GM18951 (cell line): Measurements from ENCODE around the gene EIF3B.

Experiments used
- POLR2A ChIP-seq: IDR thresholded peaks from 4 replicates; pipeline ENCODE4 v1.6.1; 2011; ENCODE audit warnings: mild to moderate bottlenecking; ENCODE audit not compliant: insufficient read length, insufficient read depth; ENCODE audit errors: extremely low read depth
- in situ Hi-C: fragments of 300-500 bp; cut with MboI; formaldehyde crosslinking; loops from one replicate; pipeline ENCODE4 v1.12.0; 2022; ENCODE audit warnings: low sequenced_read_pairs, mixed read lengths, inconsistent platforms; ENCODE audit not compliant: unreplicated experiment

EIF3B gene

DNA sequence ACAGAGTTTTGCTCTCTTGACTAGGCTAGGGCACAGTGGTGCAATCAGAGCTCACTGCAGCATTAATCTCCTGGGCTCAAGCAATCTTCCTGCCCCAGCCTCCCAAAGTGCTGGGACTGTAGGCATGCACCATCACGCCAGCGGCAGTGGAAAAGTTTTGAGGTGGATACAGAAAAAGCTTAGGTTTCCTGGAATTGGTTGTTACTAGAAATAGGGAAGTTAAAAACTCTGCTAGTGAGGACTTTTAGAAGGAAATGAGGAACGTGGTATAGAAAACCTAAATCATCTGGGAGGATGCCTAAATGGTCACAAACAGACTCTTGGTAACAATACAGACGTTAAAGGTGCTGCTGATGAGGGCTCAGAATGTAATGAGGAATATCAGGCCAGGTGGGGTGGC, 29.5 kb upstream of the EIF3B start:
- no peak for TF ChIP-seq POLR2A
- in situ Hi-C loops: loop anchor here (25.0 kb wide), 1 partner anchor 263 kb away; no protein-coding TSS in a partner anchor

DNA sequence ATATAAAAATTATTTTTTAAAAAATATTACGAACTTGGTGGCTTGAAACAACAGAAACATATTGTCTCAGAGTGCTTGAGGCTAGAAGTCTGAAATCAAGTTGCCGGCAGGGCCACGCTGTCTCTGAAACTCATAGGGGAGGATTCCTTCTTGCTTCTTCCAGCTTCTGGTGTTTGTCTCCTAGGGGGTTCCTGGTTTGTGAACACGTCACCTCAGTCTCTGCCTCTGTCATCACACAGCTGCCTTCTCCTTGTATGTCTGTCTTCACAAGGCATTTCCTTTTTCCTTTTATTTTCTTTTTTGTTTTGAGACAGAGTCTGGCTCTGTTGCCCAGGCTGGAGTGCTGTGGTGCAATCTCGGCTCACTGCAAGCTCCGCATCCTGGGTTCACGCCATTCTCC, 27.7 kb upstream of the EIF3B start:
- no peak for TF ChIP-seq POLR2A
- in situ Hi-C loops: loop anchor here (25.0 kb wide), 1 partner anchor 265 kb away; no protein-coding TSS in a partner anchor

DNA sequence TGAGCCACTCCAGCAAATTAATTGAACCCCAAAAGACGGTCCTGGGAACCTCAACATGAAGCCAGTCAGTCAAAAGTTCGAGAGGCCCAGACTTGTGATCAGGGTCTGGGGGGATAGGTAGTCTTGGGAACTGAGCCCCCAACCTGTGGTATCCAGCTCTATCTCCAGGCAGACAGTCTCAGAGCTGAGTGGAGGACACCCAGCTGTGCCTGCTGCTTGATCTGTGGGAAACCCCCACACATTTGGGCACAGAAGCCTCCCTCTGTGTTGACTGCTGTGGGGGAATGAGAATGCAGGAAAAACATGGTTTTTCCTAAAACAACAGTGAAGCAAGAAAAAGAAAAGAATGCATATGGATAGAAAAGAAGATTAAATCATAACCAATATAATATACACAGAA, 24.1 kb upstream of the EIF3B start:
- TF ChIP-seq POLR2A: no peak
- in situ Hi-C loops: loop anchor here (25.0 kb wide), 1 partner anchor 268 kb away; no protein-coding TSS in a partner anchor

DNA sequence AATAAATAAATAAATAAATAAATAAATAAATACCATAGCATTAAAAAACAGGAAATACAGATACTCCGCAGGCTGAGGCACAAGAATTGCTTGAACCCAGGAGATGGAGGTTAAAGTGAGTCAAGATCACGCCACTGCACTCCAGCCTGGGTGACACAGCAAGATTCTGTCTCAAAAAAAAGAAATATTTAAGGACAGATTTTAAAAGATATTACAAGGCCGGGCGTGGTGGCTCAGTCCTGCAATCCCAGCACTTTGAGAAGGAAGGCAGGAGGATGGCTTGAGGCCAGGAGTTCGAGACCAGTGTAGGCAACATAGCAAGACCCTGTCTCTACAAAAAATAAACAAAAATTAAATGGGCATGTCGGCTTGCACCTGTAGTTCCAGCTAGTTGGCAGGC, 22.9 kb upstream of the EIF3B start:
- TF ChIP-seq POLR2A: no peak
- in situ Hi-C loops: loop anchor here (25.0 kb wide), 1 partner anchor 269 kb away; no protein-coding TSS in a partner anchor

DNA sequence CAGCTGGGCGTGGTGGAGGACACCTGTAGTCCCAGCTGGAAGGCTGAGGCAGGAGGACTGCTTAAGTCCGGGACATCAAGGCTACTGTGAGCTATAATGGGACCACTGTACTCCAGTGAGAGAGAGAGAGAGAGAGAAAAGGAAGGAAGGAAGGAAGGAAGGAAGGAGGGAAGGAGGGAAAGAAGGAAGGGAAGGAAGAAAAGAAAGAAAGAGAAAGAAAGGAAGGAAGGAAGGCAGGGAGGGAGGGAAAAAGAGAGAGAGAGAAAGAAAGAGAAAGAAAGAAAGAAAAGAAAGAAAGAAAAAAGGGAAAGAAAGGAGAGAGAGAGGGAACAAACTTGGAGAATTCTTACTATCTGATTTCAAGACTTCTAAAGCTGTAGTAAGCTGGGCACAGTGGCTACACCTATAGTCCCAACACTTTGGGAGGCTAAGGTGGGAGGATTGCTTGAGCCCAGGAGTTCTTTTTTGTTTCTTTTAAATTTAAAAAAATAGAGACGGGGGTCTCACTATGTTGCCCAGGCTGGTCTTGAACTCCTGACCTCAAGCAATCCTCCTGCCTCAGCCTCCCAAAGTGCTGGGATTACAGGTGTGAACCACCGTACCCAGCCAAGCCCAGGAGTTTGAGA, 21.9 kb upstream of the EIF3B start:
- in situ Hi-C loops: loop anchor here (25.0 kb wide), 1 partner anchor 270 kb away; no protein-coding TSS in a partner anchor

DNA sequence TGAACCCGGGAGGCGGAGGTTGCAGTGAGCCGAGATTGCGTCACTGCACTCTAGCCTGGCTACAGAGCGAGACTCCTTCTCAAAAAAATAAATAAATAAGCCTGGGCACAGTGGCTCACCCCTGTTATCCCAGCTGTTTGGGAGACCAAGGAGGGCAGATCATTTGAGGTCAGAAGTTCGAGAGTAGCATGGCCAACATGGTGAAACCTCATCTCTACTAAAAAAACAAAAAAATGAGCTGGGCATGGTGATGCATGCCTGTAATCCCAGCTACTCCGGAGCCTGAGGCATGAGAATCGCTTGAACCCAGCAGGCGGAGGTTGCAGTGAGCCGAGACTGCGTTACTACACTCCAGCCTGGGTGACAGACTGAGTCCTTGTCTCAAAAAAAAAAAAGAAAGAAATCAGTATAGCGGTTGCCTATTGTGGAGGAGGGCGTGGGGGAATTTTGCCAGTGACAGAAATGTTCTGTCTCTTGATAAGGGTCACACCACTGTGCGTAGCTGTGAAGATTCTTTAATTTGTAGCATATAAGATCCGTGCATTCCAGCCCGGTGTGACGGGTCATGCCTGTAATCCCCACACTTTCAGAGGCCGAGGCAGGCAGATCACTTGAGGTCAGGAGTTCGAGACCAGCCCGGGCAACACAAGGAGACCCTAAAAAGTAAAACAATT, 17.9 kb upstream of the EIF3B start:
- in situ Hi-C loops: loop anchor here (25.0 kb wide), 1 partner anchor 274 kb away; no protein-coding TSS in a partner anchor
- TF ChIP-seq POLR2A: no peak

DNA sequence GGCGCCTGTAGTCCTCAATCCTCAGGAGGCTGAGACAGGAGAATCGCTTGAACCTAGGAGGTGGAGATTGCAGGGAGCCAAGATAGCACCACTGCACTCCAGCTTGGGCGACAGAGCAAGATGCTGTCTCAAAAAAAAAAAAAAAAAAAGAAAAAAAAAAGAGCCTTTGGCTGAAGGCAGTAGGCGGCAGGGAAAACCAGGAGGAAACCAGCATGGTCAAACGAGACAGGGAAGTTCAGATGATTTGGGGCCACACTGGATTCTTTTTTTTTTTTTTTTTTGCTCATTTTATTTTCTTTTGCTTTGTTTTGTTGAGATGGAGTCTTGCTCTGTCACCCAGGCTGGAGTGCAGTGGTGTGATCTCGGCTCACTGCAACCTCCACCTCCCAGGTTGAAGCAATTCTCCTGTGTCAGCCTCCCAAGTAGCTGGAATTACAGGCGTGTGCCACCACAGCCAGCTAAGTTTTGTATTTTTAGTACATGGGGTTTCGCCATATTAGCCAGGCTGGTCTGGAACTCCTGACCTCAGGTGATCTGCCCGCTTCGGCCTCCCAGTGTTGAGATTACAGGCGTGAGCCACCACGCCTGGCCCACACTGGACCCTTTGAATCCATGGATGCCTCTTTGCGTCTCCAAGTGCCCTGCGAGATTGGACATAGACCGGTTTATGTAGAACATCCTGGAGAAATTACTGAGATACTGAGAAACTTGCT, 7.1 kb upstream of the EIF3B start:
- in situ Hi-C loops: loop anchor here (10.0 to 25.0 kb wide), 2 partner anchors 113 to 285 kb away; partner anchors contain the start of gene MAD1L1

DNA sequence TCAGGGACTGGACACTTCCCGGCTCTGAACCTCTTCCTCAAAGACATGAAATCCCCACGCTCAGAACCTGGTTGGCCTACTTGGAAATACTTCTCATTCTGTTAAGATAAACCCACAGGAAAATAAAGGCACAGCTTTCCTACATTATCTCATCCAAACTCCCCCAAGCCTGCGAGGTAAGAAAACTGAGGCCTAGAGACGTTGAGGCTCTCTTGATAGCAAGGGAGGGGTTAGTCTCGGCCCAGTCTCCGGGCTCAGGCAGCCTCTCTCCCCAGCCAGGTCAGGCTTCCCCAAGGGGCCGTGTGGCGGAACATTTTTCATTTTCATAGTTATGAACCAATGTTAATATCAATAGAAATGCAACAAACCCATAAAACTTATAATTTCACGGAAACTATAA, 4.6 kb upstream of the EIF3B start:
- in situ Hi-C loops: no loop called here
- no peak for TF ChIP-seq POLR2A

DNA sequence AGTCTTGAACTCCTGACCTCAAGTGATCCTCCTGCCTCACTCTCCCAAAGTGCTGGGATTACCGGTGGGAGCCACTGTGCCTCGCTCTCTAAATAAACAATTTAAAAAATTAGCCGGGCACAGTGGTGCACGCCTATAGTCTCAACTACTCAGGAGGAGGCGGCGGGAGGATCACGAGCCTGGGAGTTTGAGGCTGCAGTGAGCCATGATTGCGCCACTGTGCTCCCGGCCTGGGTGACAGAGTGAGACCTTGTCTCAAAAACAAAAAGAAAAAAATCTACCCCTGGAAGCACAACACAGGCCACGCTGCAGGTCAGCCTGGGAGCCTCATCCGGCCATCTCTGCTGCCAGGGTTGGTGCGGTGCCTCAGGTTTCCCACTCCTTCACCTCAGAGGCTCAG, 3.8 kb upstream of the EIF3B start:
- in situ Hi-C loops: no loop called here
- TF ChIP-seq POLR2A: no peak

DNA sequence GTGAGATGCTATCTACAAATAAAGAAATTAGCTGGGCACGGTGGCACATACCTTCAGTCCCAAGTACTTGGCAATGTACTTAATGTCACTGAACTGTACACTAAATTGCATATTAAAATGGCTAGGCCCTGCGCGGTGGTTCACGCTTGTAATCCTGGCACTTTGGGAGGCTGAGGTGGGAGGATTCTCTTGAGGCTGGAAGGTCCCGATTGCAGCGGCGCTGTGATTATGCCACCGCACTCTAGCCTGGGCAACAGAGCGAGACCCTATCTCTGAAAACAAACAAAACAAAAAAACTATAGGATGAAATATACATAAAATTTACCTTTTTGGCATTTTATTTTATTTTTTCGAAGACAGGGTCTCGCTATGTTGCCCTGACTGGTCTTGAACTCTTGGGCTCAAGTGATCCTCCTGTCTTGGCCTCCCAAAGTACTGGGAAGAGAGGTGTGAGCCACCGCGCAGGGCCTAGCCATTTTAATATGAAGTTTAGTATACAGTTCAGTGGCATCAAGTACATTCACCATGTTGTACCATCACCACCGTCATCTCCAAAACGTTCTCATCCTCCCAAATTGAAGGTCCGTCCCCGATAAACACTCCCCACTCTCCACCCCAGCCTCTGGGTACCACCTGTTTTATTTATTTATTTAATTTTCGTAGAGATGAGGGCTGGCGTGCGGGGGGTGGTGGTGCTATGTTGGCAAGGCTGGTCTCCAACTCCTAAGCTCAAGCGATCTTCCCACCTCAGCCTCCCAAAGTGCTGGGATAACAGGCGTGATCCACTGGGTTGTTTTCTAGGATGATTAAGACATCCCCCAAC, 1.3 kb upstream of the EIF3B start:
- no peak for TF ChIP-seq POLR2A
- in situ Hi-C loops: no loop called here

DNA sequence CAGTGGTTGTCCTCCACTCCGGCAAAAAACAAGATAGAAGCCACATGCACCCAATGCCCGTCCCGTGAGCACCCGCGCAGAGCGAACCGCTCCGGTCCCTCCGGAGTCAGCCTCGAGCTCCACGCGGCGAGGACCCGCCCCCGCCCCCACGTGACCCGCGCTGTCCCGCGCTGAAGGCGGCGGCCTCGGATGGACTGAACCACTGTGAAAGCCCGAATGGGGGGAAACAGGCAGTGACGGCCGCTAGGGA, 766 bp upstream of the EIF3B start:
- in situ Hi-C loops: no loop called here
- TF ChIP-seq POLR2A: peak; percentile 96

DNA sequence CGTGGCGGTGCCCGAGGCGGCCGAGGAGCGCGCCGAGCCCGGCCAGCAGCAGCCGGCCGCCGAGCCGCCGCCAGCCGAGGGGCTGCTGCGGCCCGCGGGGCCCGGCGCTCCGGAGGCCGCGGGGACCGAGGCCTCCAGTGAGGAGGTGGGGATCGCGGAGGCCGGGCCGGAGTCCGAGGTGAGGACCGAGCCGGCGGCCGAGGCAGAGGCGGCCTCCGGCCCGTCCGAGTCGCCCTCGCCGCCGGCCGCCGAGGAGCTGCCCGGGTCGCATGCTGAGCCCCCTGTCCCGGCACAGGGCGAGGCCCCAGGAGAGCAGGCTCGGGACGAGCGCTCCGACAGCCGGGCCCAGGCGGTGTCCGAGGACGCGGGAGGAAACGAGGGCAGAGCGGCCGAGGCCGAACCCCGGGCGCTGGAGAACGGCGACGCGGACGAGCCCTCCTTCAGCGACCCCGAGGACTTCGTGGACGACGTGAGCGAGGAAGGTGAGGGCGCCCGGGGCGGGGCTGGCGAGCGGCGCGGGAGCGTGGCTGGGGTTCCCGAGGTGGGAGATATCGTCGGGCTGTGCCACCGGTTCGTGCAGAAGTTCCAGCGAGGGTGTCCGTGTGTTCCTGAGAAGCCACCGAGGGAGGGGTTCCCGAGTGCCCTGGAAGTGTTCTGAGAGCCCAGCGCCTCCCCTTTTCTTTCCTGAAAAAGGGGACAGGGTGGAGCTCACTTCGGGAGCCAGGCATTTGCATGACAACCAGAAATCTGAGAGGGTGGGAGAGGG, 495 bp downstream of the EIF3B start:
- no peak for TF ChIP-seq POLR2A
- in situ Hi-C loops: no loop called here

DNA sequence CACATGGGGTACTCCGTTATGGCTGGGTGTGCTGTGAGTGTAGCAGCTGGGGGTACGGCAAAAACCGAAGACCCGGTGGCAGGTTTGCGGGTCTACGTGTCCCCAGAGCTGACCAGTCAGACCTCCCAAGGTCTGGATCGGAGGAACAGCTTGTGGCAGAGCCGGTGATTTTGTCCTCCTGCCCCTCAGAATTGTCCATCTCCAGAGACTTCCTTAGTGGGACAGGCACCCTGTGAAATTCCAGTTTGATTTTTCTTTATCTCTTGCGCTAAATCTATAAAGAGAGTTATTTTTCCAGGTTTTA, 1.0 kb downstream of the EIF3B start:
- no peak for TF ChIP-seq POLR2A
- in situ Hi-C loops: no loop called here
